ENCODE measurements around the gene KLF18.
"Not testable (repeated sequence)": the region's sequence is repeated elsewhere in the genome, so short reads cannot be mapped to it uniquely, and the experiment has no call there.

Gene KLF18

GRCh38 chr1:44141531-44141930, at the start of gene KLF18:
Gene KLF18 (minus strand): TSS chr1:44141631. CDS start chr1:44141631, 0 bp downstream.
- DNase-seq, result no peak

- no peak for DNase-seq
Measured at GRCh38 chr1:44174630-44175029, 33.2 kb upstream of the KLF18 start.

- no peak for DNase-seq
Measured at GRCh38 chr1:44170281-44170823, 28.9 kb upstream of the KLF18 start.

GRCh38 chr1:44168520-44169098, 27.2 kb upstream of the KLF18 start:
- DNase-seq, result no peak

- no peak for DNase-seq
Measured at GRCh38 chr1:44161546-44161945, 20.1 kb upstream of the KLF18 start.

GRCh38 chr1:44158871-44159270, 17.4 kb upstream of the KLF18 start:
- DNase-seq, result no peak

GRCh38 chr1:44157903-44158302, 16.5 kb upstream of the KLF18 start:
- no peak for DNase-seq

GRCh38 chr1:44154049-44154448, 12.6 kb upstream of the KLF18 start:
- DNase-seq, result no peak

- no peak for DNase-seq
Measured at GRCh38 chr1:44152692-44153091, 11.3 kb upstream of the KLF18 start.

GRCh38 chr1:44151808-44152207, 10.4 kb upstream of the KLF18 start:
- DNase-seq, result no peak

- no peak for DNase-seq
Measured at GRCh38 chr1:44151332-44151731, 9.9 kb upstream of the KLF18 start.

GRCh38 chr1:44147582-44147981, 6.2 kb upstream of the KLF18 start:
- DNase-seq, result no peak

- DNase-seq, result no peak
Measured at GRCh38 chr1:44146536-44147361, 5.3 kb upstream of the KLF18 start.

GRCh38 chr1:44144962-44145756, 3.7 kb upstream of the KLF18 start:
- DNase-seq, result no peak

GRCh38 chr1:44139565-44139964, 1.9 kb downstream of the KLF18 start:
- DNase-seq, result not testable (repeated sequence)

GRCh38 chr1:44138239-44138638, 3.2 kb downstream of the KLF18 start:
- no peak for DNase-seq

- no peak for DNase-seq
Measured at GRCh38 chr1:44135886-44136285, 5.5 kb downstream of the KLF18 start.

GRCh38 chr1:44134071-44134920, 7.1 kb downstream of the KLF18 start:
- DNase-seq, result no peak

- no peak for DNase-seq
Measured at GRCh38 chr1:44131411-44131810, 10.0 kb downstream of the KLF18 start.

- DNase-seq, result no peak
Measured at GRCh38 chr1:44129616-44130500, 11.6 kb downstream of the KLF18 start.

GRCh38 chr1:44120398-44120949, 21.0 kb downstream of the KLF18 start:
- no peak for DNase-seq

Data from stimulated activated naive CD4-positive, alpha-beta T cell (primary cell).